Lower lobe of right lung (tissue), 2 donors: ENCODE measurements around the gene CTSH. TPM values are rescaled to one million over a fixed set of nuclear protein-coding genes. Genes with fewer than 3 reads are reported as not detected.
A peak's percentile ranks its signal among the peaks of the same experiment; 100 is the strongest.
"Not testable (repeated sequence)": the region's sequence is repeated elsewhere in the genome, so short reads cannot be mapped to it uniquely, and the experiment has no call there.

Experiments
- ATAC-seq, 2 donors: fragments of 200-7000 bp; cut with Tn5 transposase; one replicate each; pipeline ENCODE4 v1.9.1; 2020 to 2022; ENCODE audit warnings: mild to moderate bottlenecking in 2 of 2, moderate library complexity in 2 of 2
- DNase-seq: peaks from one replicate; pipeline ENCODE4 v3.0.0-alpha.2; 2020
- H3K27ac ChIP-seq: fragments of 200-600 bp; one replicate; pipeline ENCODE4 v1.8.0; 2022
- H3K27me3 ChIP-seq: fragments of 200-600 bp; one replicate; pipeline ENCODE4 v1.8.0; 2022; ENCODE audit warnings: low read depth
- H3K36me3 ChIP-seq: fragments of 200-600 bp; one replicate; pipeline ENCODE4 v1.8.0; 2022; ENCODE audit warnings: mild to moderate bottlenecking
- H3K4me1 ChIP-seq: fragments of 200-600 bp; one replicate; pipeline ENCODE4 v1.8.0; 2022
- H3K4me3 ChIP-seq: fragments of 200-600 bp; one replicate; pipeline ENCODE4 v1.8.0; 2022; ENCODE audit warnings: mild to moderate bottlenecking
- H3K9me3 ChIP-seq: fragments of 200-600 bp; one replicate; pipeline ENCODE4 v1.8.0; 2022
- intact Hi-C: fragments of 100-400 bp; cut with DNase I; formaldehyde crosslinking; loops from one replicate; pipeline ENCODE4 v1.11.0; 2022
- total RNA-seq: library from RNA; stranded (reverse); fragmentation: NEBNext Ultra II Directional; extraction: Animal tissue kit (Norgen Biotek cat#: 25700); gene quantifications from one replicate; pipeline ENCODE4 v1.2.1, GENCODE V29; 2021
- TF ChIP-seq, protein P1 (sequence below): fragments of 200-600 bp; IDR thresholded peaks from one replicate; pipeline ENCODE4 v1.8.0; 2022; ENCODE audit warnings: antibody characterized with exemption, mild to moderate bottlenecking
- donor health status: DM: no; HTN: yes; CAD: no; lungs with severe emphysema.

CTSH gene
- total RNA-seq, 1 donor from 2014 or later: 724 TPM

DNA sequence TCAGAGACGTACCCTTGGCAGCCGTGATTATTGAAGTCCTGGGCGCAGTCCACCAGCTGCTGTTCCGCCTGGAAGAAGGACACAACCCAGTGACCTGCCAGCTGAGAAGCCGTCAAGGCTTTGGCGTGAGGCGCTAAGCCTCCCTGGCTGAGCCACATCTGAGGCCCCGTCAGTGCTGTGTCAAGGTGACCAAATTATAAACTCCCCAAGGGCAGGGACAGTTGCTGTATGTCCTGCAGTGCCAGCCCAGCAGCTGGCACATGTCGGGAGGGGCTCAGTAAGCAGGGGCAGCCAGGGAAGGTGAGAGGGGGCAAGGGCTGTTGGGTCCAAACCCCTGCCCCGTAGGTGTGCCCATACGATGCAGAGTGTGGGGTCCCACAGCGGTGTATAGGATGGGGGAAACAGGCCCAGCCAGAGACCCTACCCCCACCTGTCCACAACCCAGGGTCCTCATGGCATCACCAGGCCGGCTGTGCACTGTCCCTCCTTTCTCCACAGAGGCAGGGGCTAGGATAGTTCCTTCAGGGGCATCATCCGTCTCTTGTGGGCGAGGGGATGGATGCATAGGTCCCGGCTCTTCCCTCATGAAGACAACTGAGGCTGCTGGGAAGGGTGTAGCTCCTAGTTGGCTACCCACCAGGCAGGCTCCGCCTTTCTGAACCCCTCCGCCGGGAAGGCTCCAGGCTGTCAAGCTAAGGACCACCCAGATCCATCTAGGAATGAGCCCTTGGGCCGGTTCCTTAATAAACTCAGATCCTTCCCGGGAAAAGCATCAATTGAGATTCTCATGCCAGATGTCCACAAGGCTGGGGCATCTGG lies 13.2 kb downstream of the CTSH start:
- Histone ChIP-seq H3K4me3 (no peak overlapping the region), H3K4me1 (peaks cover 30% of the 10 kb centered on the region), H3K27me3 (no peaks in the 10 kb centered on the region), H3K27ac (no peak overlapping the region), H3K9me3 (no peaks in the 10 kb centered on the region), H3K36me3 (peaks cover 96% of the 10 kb centered on the region)
- TF ChIP-seq, protein P1, sequence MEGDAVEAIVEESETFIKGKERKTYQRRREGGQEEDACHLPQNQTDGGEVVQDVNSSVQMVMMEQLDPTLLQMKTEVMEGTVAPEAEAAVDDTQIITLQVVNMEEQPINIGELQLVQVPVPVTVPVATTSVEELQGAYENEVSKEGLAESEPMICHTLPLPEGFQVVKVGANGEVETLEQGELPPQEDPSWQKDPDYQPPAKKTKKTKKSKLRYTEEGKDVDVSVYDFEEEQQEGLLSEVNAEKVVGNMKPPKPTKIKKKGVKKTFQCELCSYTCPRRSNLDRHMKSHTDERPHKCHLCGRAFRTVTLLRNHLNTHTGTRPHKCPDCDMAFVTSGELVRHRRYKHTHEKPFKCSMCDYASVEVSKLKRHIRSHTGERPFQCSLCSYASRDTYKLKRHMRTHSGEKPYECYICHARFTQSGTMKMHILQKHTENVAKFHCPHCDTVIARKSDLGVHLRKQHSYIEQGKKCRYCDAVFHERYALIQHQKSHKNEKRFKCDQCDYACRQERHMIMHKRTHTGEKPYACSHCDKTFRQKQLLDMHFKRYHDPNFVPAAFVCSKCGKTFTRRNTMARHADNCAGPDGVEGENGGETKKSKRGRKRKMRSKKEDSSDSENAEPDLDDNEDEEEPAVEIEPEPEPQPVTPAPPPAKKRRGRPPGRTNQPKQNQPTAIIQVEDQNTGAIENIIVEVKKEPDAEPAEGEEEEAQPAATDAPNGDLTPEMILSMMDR: no peak
- intact Hi-C loops: no loop called here
- DNase-seq: no peak
- peak in 1 of 2 donors; percentile 2 for ATAC-seq

DNA sequence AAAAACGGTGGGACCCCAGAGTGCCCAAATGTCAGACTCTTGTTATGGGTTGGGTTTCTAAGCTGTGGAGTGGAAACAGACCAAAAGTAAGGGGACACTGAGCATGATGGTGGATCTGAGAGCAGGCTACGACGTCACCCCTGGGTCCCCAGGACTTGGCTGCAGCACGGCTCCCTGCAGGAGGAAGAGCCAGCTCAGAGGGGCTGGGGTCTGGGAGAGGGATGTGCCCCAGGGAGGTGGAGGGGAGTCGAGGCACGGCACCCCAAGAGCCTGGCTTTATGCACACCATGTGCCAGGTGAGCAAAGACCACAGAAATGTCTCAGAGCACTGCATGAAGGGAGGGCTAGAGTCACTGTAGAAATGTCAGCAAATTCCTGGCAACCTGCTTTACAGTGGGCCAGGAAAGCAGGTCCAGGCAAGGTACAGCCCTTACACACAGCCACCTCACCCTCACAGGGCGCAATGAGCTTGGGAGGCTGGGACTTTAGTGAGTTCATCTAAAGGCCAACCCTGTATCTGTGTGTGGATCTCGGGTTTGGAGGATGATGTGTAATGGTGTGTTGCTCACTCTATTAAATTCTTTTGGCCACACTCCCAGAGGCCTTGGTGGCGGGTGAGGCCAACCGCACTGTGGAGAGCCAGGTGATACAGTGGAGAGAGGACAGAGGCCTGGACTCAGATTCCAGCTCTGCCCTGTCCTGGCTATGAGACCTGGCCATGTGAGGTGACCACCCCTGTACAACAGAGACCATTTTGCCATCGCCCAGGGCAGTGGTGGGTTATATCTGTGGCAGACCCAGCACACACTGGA lies 14.1 kb downstream of the CTSH start:
- peaks cover 21% of the 10 kb centered on the region for H3K4me1 ChIP-seq
- H3K4me3 ChIP-seq: no peak overlapping the region
- H3K36me3 ChIP-seq: peaks cover 96% of the 10 kb centered on the region
- intact Hi-C loops: no loop called here
- DNase-seq (no peak), ATAC-seq (peak; percentile 20 to 23)
- no peak overlapping the region for H3K27ac ChIP-seq
- TF ChIP-seq, protein P1: no peak
- no peaks in the 10 kb centered on the region for H3K9me3 ChIP-seq
- H3K27me3 ChIP-seq: no peaks in the 10 kb centered on the region

DNA sequence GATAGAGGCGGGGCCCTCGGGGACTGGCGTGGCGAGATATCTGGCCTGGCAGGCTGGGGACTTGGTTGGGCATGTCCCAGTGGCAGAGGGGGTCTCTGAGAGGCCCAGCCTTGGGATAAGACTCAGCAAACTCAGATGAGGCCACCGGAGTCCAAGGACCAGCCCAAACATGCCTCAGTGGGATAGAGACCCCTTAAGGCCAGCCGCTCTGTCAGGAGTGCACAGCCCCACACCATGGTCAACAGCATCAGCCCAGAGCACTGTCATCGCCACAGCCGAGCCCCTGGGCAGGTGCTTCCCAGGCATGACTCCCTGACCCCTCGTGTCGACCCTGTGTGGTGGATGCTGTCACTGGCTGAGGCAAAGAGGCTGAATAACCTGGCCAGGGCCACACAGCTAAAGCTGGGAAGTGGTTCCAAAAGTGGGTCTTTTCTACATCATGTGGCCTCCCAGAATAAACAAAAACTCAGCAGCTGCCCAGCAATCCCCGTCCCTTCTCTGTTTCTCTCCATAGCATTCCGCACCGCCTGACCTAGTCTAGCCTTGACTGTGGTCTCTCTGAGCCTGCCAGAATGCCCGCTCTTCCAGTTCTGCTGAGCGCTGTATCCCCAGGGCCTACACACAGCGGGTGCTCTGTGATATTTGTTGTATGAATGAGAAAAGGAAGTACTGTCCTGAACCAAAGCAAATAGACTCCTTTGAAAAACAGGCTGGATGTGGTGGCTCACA lies 15.1 kb downstream of the CTSH start:
- no peak overlapping the region for H3K27ac ChIP-seq
- no peaks in the 10 kb centered on the region for H3K9me3 ChIP-seq
- intact Hi-C loops: no loop called here
- no peak overlapping the region for H3K4me3 ChIP-seq
- no peak for DNase-seq
- peaks cover 96% of the 10 kb centered on the region for H3K36me3 ChIP-seq
- no peaks in the 10 kb centered on the region for H3K27me3 ChIP-seq
- TF ChIP-seq, protein P1: no peak
- peaks cover 16% of the 10 kb centered on the region for H3K4me1 ChIP-seq
- no peak for ATAC-seq

DNA sequence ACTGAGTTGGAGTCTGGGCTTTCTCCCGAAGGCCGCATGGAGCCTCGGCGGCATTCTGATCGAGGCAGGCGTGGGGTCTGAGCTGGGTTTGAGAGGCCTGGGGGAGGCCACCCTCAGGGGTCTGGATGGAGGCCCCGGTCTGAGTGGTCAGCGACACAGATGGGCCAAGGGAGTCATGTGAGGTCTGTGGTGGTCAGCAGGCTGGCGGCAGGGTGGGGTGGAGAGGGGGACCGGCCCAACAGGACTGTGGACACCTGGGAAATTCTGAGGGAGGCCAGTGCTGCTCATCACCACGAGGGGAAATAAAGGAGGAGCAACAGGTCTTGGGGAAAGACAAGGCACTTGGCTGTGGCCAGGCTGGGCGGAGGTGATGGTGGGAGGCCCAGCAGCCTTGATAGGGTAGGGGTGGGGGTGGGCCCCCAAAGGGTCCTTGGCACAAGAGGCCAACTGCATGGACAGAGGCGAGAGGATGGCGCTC lies 16.2 kb downstream of the CTSH start:
- ATAC-seq: no peak
- Histone ChIP-seq H3K27me3 (no peaks in the 10 kb centered on the region), H3K4me3 (no peak overlapping the region), H3K36me3 (peaks cover 96% of the 10 kb centered on the region), H3K27ac (no peak overlapping the region), H3K4me1 (peaks cover 6% of the 10 kb centered on the region), H3K9me3 (no peaks in the 10 kb centered on the region)
- TF ChIP-seq, protein P1: no peak
- no peak for DNase-seq
- intact Hi-C loops: no loop called here

DNA sequence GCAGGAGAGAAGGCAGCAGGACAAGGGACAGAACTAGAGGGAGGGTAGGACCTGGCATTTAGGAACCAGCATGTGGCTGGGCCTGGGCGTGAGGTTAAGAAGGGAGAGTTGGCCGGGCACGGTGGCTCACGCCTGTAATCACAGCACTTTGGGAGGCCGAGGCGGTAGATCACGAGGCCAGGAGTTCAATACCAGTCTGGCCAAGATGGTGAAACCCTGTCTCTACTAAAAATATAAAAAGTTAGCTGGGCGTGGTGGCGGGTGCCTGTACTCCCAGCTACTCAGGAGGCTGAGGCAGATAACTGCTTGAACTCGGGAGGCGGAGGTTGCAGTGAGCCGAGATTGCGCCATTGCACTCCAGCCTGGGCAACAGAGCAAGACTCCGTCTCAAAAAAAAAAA lies 16.7 kb downstream of the CTSH start:
- H3K27me3 ChIP-seq, intact Hi-C loops, H3K4me3 ChIP-seq, DNase-seq, H3K27ac ChIP-seq, H3K9me3 ChIP-seq, H3K4me1 ChIP-seq, ATAC-seq: not testable (repeated sequence)
- peaks cover 96% of the 10 kb centered on the region for H3K36me3 ChIP-seq
